HG03103 (cell line): ENCODE measurements around the gene PANK2.

ENCODE experiments used
- ATAC-seq: cut with Tn5 transposase; IDR thresholded peaks from one replicate; pipeline ENCODE4 v1.9.1; 2021; ENCODE audit warnings: low read depth; ENCODE audit not compliant: unreplicated experiment

PANK2 gene

DNA sequence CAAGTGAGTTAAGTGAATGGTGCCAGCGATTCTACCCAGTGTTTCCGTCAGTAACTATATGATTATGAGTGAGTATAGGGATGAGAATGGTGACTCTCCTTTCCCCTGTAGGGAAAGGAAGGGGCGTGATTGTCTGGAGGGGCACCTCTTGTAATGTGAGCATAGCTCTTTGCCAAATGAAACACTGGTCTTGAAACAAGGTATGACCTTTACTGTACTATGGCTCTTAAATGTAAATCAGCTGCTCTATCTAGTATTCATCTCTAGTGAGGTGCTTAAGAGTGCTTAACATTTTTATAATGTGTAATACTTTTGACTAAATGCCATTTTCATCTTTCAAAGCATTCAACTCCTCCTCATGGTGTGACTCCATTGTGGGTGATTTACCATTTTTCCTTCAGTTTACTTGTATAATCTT lies 11.0 kb downstream of the PANK2 start:
- no peak for ATAC-seq

DNA sequence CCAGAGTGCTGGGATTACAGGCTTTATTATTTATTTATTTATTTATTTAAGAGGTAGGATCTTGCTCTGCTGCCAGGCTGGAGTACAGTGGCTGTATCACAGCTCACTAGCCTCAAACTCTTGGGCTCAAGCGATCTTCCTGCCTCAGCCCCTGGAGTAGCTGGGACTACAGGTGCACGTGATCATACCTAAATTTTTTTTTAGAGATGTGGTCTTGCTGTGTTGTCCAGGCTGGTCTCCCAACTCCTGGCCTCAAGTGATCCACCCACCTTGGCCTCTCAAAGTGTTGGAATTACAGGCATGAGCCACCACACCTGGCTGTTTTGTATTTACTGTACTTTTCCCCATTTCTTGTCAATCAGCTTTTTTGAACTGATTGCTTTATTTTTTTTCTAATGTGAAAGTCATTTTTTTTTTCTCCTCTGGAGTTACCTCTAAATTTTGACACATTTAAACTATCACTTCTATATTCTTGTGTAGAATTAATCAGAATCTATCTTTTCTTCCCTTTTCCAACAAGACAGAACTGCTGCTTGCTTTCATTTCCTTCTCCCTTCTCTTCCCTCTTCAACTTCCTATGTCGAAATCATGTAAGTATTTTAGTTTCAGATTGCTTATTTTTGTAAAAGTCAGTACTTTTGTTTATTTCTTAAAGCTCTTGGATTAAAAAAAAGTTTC lies 12.0 kb downstream of the PANK2 start:
- no peak for ATAC-seq

DNA sequence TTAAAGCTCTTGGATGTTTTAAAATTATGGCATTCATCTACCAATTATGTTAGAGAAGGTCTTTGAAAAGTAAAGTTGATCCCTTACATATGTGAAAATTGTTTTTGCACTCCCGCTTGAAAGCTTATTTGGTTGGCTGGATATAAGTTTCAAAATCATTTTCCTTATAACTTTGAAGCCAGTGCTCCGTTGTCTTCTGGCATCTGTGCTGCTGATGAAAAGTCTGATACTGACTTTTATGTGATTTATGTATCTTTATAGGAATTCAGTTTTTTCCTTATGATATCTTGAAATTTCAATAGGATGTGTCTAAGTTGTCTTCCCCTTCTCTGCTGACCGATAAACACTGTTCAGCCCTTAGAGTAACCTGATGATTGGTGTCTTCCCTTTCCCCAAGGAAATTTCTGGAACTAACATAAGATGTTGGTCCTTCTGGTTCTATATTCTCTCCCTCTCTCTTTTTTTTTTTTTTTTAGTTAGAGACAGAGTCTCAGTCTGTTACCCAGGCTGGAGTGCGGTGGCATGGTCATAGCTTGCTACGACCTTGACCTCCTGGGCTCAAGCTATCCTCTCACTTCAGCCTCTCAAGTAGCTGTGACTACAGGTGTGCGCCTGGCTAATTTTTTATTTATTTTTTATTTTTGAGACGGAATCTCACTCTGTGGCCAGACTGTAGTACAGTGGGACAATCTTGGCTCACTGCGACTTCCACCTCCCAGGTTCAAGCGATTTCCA lies 12.7 kb downstream of the PANK2 start:
- no peak for ATAC-seq

DNA sequence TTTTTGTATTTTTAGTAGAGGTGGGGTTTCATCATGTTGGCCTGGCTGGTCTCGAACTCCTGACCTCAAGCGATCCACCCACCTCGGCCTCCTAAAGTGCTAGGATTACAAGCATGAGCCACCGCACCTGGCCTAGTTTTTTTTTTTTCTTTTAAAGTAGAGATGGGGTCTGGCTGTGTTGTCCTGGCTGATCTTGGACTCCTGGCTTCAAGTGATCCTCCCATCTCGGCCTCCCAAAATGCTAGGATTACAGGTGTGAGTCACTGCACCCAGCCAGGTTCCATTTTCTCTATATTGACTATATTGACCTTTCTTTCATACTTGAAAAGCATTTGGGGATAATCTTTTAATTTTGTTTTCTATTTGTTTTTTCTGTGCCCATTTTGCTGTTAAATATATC lies 13.3 kb downstream of the PANK2 start:
- ATAC-seq: no peak

DNA sequence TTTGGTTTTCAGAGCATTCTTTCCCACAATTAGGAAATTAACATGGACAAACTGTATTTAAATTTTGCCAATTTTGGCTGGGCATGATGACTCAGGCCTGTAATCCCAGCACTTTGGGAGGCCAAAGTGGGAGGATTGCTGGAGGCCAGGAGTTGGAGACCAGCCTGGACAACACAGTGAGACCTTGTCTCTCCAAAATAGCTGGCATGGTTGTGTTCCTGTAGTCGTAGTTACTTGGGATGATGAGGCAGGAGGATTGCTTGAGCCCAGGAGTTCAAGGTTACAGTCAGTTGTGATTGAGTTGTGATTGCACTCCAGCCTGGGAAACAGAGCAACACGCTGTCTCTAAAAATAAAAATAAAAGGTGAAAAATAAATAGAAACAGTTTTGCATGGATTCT lies 15.0 kb downstream of the PANK2 start:
- no peak for ATAC-seq

DNA sequence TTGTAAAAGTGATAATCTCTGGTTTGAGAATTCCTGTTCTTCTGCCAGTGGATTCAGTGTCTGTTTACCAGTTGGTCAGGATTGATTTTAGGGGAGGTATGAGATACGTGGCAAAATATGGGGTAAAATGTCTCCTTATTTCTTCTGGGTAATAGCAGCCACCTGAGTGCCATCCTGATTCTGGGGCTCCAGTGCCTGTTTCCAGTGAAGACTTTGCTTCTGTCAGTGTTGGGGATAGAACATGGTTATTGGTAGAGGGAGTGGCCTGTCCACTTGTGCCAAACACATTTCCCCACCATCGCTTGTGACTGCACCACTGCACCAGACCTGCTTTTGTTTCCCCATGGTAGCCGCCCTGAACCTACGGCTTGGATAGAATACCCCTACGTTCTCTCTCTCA lies 15.7 kb downstream of the PANK2 start:
- no peak for ATAC-seq

DNA sequence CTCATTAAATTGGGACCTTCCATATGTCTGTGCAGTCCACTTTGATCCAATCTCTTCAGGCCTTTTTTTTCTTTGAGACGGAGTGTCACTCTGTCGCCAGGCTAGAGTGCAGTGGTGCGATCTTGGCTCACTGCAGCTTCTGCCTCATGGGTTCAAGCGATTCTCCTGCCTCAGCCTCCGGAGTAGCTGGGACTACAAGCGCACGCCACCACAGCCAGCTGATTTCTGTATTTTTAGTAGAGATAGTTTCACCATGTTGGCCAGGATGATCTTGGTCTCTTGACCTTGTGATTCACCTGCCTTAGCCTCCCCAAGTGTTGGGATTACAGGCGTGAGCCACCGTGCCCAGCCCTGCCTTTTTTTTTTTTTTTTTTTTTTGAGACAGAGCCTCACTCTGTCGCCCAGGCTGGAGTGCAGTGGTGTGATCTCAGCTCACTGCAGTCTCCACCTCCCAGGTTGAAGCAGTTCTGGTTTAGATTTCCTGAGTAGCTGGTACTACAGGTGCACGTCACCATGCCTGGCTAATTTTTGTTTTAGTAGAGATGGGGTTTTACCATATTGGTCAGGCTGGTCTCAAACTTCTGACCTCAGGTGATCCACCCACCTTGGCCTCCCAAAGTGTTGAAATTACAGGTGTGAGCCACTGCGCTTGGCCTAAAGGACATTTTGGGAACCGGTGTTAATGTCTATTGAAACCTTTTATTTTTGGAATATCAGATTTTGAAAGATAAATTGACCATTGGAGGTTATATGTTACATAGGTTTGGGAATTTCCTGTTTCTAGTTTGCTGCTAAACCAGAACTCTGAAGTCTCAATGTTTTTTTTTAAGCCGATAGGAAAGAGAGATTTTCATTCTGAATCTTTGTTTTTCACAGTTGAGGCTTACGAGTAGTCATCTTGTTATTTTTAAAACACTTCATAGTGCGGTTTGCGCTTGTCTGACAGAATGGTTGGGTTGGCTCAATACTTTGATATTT lies 17.8 kb downstream of the PANK2 start:
- peak; percentile 80 for ATAC-seq

DNA sequence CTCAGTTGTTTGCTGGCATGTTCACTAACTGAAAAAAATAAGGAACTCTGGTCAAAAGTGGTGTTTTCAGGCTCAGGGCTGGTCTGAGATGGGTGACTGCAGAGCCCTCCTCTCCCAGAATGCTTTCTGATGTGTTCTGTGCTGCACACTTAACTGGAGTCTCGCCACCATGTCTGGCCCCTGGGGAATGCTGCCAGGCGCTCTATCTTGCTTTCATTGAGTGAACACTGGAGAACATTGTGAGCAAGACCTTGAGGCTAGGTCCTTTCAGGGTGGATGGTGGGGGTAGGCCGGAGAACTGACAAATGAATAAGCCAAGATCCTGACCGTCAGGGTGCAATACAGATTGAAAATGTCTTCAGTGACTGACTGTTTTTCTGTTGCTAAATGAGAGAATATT lies 19.5 kb downstream of the PANK2 start:
- ATAC-seq: no peak

DNA sequence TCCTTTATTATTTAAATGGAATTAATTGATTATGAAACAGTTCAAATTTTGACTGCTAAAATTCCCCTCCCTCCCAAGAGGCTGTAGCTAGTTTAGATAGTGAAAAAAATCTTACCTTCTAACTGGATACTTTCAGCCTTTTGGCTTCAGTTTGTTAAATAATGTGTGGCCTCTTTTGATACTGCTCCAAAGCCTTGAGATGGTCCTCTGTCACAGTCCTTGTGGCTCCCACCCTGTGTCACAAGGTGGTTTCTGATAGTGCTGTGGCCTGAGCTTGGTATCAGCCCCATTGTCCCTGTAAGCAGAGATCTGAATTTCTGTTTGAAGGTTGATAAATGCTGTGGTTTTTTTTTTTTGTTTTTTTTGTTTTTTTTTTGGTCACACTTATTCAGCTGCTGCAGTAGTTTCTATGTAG lies 20.8 kb downstream of the PANK2 start:
- no peak for ATAC-seq

DNA sequence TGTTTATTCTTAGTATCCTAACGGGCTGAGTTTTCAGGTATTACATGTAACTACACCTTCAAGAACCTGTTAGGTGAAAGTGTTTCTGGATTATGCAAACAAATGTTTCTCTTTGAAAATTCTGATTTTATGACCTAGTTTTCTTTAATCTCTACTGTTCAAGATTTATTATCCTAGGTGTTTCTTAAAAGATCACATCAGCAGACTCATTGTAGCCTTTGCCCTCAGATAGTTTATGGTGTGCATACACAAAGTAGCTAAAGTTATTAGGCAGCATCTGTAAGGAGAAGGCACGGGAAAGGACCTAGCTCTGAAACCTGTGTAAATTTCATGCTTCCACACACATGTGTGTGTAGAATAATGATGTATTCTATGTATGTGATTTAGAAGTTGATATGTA lies 21.7 kb downstream of the PANK2 start:
- ATAC-seq: no peak

DNA sequence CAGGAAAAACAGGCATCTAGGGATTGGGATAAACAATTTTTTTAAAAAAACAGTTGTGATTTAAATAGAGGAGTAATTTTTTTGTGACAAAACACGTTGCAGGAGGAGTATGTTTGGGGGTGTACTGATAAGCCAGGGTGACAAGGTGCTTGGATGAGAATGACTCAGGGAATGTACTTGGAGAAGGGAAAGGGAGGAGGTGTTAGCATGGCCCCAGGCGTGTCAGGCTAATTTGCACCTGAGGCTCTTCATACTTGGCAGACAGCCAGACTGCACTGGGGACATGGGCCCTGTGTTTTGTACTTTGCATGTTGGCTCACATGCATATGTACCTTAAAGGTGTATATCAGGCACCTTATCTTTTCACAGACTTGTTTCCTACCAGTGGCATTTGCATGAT lies 22.8 kb downstream of the PANK2 start:
- ATAC-seq: no peak

DNA sequence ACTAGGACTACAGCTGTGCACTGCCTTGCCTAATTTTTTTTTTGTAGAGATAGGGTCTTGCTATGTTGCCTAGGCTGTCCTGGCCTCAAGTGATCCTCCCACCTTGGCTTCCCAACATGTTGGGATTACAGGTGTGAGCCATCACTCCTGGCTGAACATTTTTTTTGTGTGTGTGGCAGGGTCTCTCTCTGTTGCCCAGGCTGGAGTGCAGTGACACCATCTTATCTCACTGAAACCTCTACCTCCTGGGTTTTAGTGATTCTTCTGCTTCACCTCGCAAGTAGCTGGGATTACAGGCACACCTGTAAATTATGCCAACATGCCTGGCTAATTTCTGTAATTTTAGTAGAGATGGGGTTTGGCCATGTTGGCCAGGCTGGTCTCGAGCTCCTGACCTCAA lies 25.3 kb downstream of the PANK2 start:
- no peak for ATAC-seq

DNA sequence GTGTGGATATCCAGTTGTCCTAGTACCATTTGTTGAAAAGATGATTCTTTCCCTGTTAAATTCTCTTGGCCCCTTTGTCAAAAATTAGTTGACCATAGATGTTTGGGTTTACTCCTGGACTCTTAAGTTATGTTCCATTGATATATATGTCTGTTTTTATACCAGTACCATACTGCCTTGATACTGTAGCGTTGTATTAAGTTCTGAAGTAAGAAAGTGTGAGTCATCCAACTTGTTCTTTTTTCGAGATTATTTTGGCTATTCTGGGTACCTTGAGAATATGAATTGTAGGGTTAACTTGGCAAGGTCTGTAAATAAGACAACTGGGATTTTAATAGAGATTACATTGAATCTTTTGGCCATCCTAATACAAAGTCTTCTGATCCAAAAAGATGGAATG lies 26.5 kb downstream of the PANK2 start:
- ATAC-seq: no peak

DNA sequence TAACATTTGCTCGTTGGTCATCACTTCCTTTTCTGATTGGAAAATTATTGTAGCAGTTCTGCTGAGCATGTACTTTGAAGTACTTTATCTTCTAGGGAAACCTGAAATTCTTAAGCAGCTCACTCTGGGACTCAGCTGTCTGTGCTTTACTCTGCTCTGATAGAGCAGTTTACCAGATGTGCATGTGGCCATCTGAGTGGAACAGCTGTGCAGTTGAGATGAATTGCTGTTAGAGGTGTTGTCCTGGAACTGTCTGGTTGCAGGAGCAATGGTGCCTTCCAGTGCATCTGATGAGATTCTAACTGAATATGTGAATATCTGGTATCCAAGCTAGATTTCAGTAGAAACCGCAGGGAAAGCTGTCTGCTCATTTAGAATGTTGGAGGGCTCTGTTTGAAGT lies 27.2 kb downstream of the PANK2 start:
- ATAC-seq: no peak

DNA sequence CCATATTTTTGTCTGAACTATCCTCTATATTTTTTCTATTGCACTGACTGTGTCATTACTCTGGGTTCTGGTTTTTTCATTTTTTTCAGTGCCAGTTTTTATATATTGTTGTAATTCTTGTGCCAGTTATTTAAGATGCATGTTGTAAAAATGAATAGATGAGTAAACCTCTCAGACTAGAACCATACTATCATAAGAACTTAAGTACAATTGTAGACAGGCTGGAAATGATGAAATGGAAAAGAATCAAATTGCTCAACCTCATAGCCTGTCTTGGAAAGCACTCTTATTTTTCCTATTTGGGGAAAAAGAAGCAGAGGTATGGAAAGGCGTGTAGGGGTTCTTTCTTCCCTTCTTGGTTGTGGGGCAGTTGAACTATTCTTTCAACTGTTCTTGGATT lies 30.2 kb downstream of the PANK2 start:
- ATAC-seq: no peak

DNA sequence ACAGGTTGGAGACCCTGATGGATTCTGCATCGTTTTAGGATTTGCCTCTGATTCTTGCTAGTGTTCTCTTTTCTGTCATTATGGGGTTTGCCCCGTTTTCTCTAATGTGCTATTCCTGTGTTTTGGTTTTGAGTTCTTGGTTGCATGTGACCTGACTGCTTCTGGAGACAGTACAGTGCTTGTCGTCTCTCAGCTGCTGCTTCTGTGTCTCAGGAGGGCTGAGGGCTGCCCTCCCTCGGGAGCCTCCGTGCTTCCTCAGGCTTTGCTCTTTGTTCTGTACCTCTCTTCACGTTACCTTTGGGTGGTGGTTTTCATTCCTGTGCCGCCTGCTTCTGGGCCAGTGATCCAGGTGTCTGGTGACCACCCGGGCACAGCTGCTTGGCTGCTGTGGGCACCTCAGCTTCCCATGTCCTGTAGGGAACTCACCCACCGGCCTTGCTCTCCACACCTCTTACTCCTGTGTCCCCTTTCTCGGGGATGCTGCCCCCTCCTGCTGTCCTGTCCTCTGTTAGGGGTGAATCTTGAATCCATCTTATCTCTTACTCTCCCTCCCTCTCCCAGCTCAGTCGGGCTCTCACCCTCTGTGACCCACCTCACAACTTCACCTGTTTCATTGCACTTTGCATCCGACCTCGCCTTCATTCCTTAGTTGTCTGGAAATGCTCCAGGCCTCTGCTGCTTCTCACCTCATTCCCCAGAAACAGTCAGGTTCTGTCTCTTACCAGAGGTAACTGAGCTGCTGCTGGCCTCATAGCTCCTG lies 33.2 kb downstream of the PANK2 start:
- no peak for ATAC-seq

DNA sequence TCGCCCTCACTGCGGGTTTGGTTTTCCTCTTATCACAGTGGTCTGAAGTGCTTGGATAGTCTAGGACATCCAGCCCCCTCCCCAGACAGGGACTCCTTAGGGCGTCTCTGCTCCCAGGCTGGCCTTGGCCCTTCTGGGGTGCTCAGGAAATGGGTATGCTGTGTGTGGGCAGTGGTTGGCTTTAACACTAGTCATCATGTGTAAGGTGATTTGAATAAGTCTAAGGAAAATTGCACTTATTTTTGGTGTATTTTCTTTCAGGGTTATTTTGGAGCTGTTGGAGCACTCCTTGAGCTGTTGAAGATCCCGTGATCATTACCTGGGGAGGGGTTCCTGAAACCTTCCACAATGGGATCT lies 33.8 kb downstream of the PANK2 start:
- no peak for ATAC-seq

DNA sequence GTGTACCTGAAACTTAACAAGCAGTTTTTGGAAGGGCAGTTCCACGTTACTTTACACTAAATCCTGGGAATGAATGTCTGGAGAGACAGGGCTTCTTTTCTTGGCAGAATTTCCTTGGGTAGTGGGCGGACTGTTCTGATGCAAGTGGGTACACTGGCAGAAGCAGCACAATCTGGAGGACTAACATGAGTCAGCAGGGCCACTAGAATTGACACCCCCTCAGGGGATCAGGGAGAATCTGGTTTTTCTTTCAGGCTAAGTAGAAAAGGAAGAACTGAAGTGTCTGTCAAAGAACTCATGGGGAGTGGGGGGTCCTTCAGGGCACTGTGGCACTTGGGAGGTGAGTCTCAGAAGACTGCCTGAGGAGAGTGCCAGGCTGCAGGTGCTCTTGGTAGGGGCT lies 34.6 kb downstream of the PANK2 start:
- ATAC-seq: no peak

DNA sequence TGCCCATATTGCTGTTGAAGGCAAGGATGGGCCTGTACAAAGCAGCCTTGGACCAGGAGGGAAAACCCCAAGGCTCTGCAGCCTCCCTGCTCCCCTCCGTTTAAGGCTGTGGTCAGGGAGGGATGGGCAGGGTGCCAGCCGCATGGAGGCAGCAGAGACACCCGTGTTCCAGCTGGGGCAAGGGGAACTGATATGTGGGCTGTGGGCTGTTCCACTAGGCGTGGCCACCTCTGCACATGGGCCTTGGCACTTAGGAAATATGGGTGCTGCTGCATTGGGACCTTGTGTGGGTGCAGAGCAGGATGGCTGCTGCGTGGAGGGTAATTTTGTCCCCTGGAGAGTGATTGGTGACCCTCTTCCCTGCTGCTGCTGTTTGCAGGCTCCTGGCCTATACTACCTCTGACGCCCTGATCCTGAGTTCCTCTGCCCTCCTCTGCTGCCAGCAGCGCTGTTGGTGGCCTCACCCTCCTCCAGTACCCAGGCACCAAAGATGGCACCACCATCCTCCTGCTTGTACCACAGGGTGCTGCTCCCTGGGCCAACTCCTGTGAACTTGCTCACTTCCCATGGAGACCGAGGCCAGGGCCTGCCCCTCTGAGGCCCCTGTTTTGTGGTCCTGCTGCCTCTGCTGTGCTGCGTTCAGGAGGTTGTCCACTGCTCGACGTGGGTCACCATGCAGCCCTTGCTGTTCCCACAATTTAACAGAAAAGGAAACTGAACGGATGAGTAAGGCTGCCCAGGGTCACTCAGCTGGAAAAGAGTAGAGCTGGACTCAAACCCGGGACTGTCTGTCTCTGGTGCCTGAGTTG lies 35.3 kb downstream of the PANK2 start:
- no peak for ATAC-seq
